ENCODE results near the gene NDRG4. TPM values are rescaled to one million over a fixed set of nuclear protein-coding genes. Genes with fewer than 3 reads are reported as not detected.

Gene NDRG4
- total and polyA plus RNA-seq, 9 donors = 1.6 to 10.5 (median 3.7) TPM

GRCh38 chr16:58515125-58515870 lies 15.4 kb downstream of the NDRG4 start, which contains the start of gene SETD6:
SETD6 (plus strand) TSS chr16:58515517; CDS start chr16:58515538, 21 bp downstream.
- H3K27me3 ChIP-seq = no peaks in the 10 kb centered on the region
- intact Hi-C loops (cut with DNase I) = loop anchor here in 2 of 4 donors (10.0 kb wide), 2 partner anchors 110 to 120 kb away; partner anchors contain the start of gene CNOT1 (in 1 of the 2)
- TF ChIP-seq POLR2A (IDR thresholded peaks at IDR 0.05) (no peak), CTCF (IDR thresholded peaks at IDR 0.05) (peak in 2 of 3 donors; percentile 32 to 49)
- peaks cover 3% of the 10 kb centered on the region for H3K4me1 ChIP-seq (ENCODE audit: insufficient read depth)
- H3K4me3 ChIP-seq = peak within 1 kb of the TSS; percentile 89
- peak; percentile 79 to 92 (median 83) for DNase-seq
- WGBS, 3 donors = 0% methylated on average over 69 to 80 of the region's 80 CpGs
- H3K27ac ChIP-seq = peak within 1 kb of the TSS; percentile 34 to 67
- no peaks in the 10 kb centered on the region for H3K36me3 ChIP-seq
- H3K9me3 ChIP-seq = no peaks in the 10 kb centered on the region

- H3K36me3 ChIP-seq = no peaks in the 10 kb centered on the region
- peak overlapping the region; percentile 34 to 67 for H3K27ac ChIP-seq
- peaks cover 3% of the 10 kb centered on the region for H3K4me1 ChIP-seq (ENCODE audit: insufficient read depth)
- no peaks in the 10 kb centered on the region for H3K27me3 ChIP-seq
- WGBS, 3 donors = 13 to 19% (median 14%) methylated on average over 49 to 66 of the region's 66 CpGs
- TF ChIP-seq CTCF (IDR thresholded peaks at IDR 0.05) = no peak
- TF ChIP-seq EP300 (IDR thresholded peaks at IDR 0.05) = no peak
- TF ChIP-seq POLR2A (IDR thresholded peaks at IDR 0.05) = no peak
- intact Hi-C loops (cut with DNase I) = loop anchor here in 2 of 4 donors (10.0 kb wide), 2 partner anchors 109 to 119 kb away; partner anchors contain the start of gene CNOT1 (in 1 of the 2)
- H3K9me3 ChIP-seq = no peaks in the 10 kb centered on the region
- H3K4me3 ChIP-seq = peak overlapping the region; percentile 89
- DNase-seq = peak in 3 of 5 donors; percentile 46 to 63 (median 53)
Measured at GRCh38 chr16:58515871-58516767, 16.2 kb downstream of the NDRG4 start.

GRCh38 chr16:58516768-58517107 lies 16.8 kb downstream of the NDRG4 start:
- Histone ChIP-seq H3K9me3 (no peaks in the 10 kb centered on the region), H3K27ac (no peak overlapping the region), H3K36me3 (no peaks in the 10 kb centered on the region), H3K4me1 (ENCODE audit: insufficient read depth) (peaks cover 3% of the 10 kb centered on the region), H3K27me3 (no peaks in the 10 kb centered on the region), H3K4me3 (no peak overlapping the region)
- 79 to 89% (median 82%) methylated on average over 4 of the region's 4 CpGs for WGBS, 3 donors
- intact Hi-C loops (cut with DNase I) = loop anchor here in 2 of 4 donors (10.0 kb wide), 2 partner anchors 108 to 118 kb away; partner anchors contain the start of gene CNOT1 (in 1 of the 2)
- TF ChIP-seq EP300 (IDR thresholded peaks at IDR 0.05) (no peak), POLR2A (IDR thresholded peaks at IDR 0.05) (no peak), CTCF (IDR thresholded peaks at IDR 0.05) (no peak)
- no peak for DNase-seq

Data from ovary (tissue), 9 donors.